Endothelial cell of umbilical vein (primary cell): ENCODE measurements around the gene RNU5D-1. TPM values are rescaled to one million over a fixed set of nuclear protein-coding genes. Genes with fewer than 3 reads are reported as not detected.

Experiments
- BruUV-seq: library from RNA; stranded (reverse); fragments of 400-500 nt; replicated peaks from 2 replicates; lab custom pipeline; 2021; lab: Mats Ljungman, UMichigan
- CTCF ChIA-PET: fragments of 300-600, 350-600 bp; sonication (Branson Sonifier 250); formaldehyde crosslinking; loops from one replicate; lab custom pipeline; 2021; ENCODE audit warnings: antibody characterized with exemption, inconsistent platforms; lab: Charles Lee
- POLR2A ChIA-PET: fragments of 300-600, 350-600 bp; sonication (Branson Sonifier 250); formaldehyde crosslinking; loops from one replicate; lab custom pipeline; 2021; ENCODE audit warnings: antibody characterized with exemption, inconsistent platforms; lab: Charles Lee
- DNase-seq: peaks from one replicate; pipeline ENCODE4 v3.0.0-alpha.2; 2011; ENCODE audit warnings: low read depth, low spot score
- FAIRE-seq: peaks from 2 replicates; lab custom pipeline; 2011; peaks lifted over from hg19 to GRCh38; lab: Jason Lieb, UNC
- H2AFZ ChIP-seq: 2 replicates; pipeline ENCODE4 v1.6.0; 2012; ENCODE audit warnings: low read depth, low read length, control low read depth, inconsistent platforms
- H3K27ac ChIP-seq: 2 replicates; pipeline ENCODE4 v1.5.1; 2011; ENCODE audit warnings: low read depth, mild to moderate bottlenecking, control low read depth, low read length, moderate library complexity; ENCODE audit not compliant: insufficient read depth
- H3K27me3 ChIP-seq, 2 experiments: 2 replicates each; pipeline versions ENCODE4 v1.6.0 to v1.6.1; 2011; ENCODE audit warnings: low read length in 2 of 2, mixed read lengths in 1 of 2; ENCODE audit not compliant: control insufficient read depth in 2 of 2, insufficient read depth in 2 of 2
- H3K36me3 ChIP-seq, 2 experiments: 2 replicates in 1 of 2; 3 replicates in 1 of 2; pipeline ENCODE4 v1.5.1; 2011; ENCODE audit warnings: low read length in 2 of 2, mild to moderate bottlenecking in 1 of 2, moderate library complexity in 1 of 2; ENCODE audit not compliant: control insufficient read depth in 2 of 2, insufficient read depth in 2 of 2; ENCODE audit errors: extremely low read depth in 1 of 2
- H3K4me1 ChIP-seq: 3 replicates; pipeline ENCODE4 v1.5.1; 2011; ENCODE audit warnings: mild to moderate bottlenecking, low read length; ENCODE audit not compliant: control insufficient read depth, insufficient read depth; ENCODE audit errors: extremely low read depth
- H3K4me2 ChIP-seq: 2 replicates; pipeline ENCODE4 v1.6.1; 2011; ENCODE audit warnings: low read length, control low read depth, mixed read lengths; ENCODE audit not compliant: insufficient read depth
- H3K4me3 ChIP-seq, 3 experiments: fragments of 200-600 bp in 1 of 3; sonication (generic), shearing (Covaris generic) in 1 of 3; replicated peaks in 1 of 3; 2 replicates each; pipeline ENCODE4 v1.5.1; 2011 to 2016; ENCODE audit warnings: control low read depth in 3 of 3, low read length in 3 of 3, mild to moderate bottlenecking in 2 of 3, inconsistent platforms in 1 of 3, low read depth in 1 of 3, moderate library complexity in 1 of 3; ENCODE audit not compliant: insufficient read depth in 1 of 3
- H3K79me2 ChIP-seq: 2 replicates; pipeline ENCODE4 v1.6.0; 2012; ENCODE audit warnings: low read length, inconsistent platforms; ENCODE audit not compliant: control insufficient read depth, insufficient read depth
- H3K9ac ChIP-seq: replicated peaks from 2 replicates; pipeline ENCODE3; 2011; ENCODE audit warnings: low read length, control low read depth; ENCODE audit not compliant: insufficient read depth; ENCODE audit errors: extremely low read depth
- H3K9me1 ChIP-seq: replicated peaks from 3 replicates; pipeline ENCODE4 v1.6.0; 2011; ENCODE audit warnings: mild to moderate bottlenecking, low read length; ENCODE audit not compliant: control insufficient read depth, insufficient read depth; ENCODE audit errors: extremely low read depth
- H3K9me3 ChIP-seq: replicated peaks from 2 replicates; pipeline ENCODE4 v1.5.1; 2012; ENCODE audit warnings: low read length, inconsistent platforms; ENCODE audit not compliant: control insufficient read depth, insufficient read depth
- H4K20me1 ChIP-seq: replicated peaks from 2 replicates; pipeline ENCODE3; 2011; ENCODE audit warnings: mild to moderate bottlenecking, low read length; ENCODE audit not compliant: control insufficient read depth, insufficient read depth; ENCODE audit errors: extremely low read depth
- CTCF ChIP-seq, 2 donors: IDR thresholded peaks; 1 replicate in 1 of 2; 2 replicates in 1 of 2; pipeline ENCODE4 v1.5.1; 2011; ENCODE audit warnings: low read length in 2 of 2, mild to moderate bottlenecking in 2 of 2, moderate library complexity in 2 of 2, control low read depth in 1 of 2, inconsistent platforms in 1 of 2, low read depth in 1 of 2; ENCODE audit not compliant: insufficient read depth in 1 of 2; ENCODE audit errors: extremely low read depth in 1 of 2
- EZH2 ChIP-seq: IDR thresholded peaks from 2 replicates; pipeline ENCODE4 v1.6.1; 2012; ENCODE audit warnings: borderline replicate concordance, low read depth, mild to moderate bottlenecking, moderate library complexity, low read length, inconsistent platforms; ENCODE audit not compliant: severe bottlenecking
- FOS ChIP-seq: IDR thresholded peaks from 2 replicates; pipeline ENCODE4 v1.6.1; 2011; ENCODE audit warnings: mild to moderate bottlenecking, low read length, moderate library complexity, borderline replicate concordance; ENCODE audit not compliant: insufficient read depth
- GATA2 ChIP-seq: IDR thresholded peaks from 2 replicates; pipeline ENCODE4 v1.7.0; 2011; ENCODE audit warnings: low read depth, mild to moderate bottlenecking, moderate library complexity, mixed read lengths, low read length; ENCODE audit not compliant: insufficient read length, insufficient read depth
- JUN ChIP-seq: IDR thresholded peaks from 2 replicates; pipeline ENCODE4 v1.6.1; 2011; ENCODE audit warnings: borderline replicate concordance, low read depth; ENCODE audit not compliant: insufficient read length, insufficient read depth
- MYC ChIP-seq: IDR thresholded peaks from one replicate; pipeline ENCODE4 v1.6.1; 2011; ENCODE audit warnings: mild to moderate bottlenecking, low read depth, low read length
- POLR2A ChIP-seq: IDR thresholded peaks from 2 replicates; pipeline ENCODE4 v1.6.1; 2012; ENCODE audit warnings: low read depth, mild to moderate bottlenecking, control low read depth, low read length
- POLR2AphosphoS5 ChIP-seq: IDR thresholded peaks from 2 replicates; pipeline ENCODE4 v1.6.1; 2012; ENCODE audit warnings: low read depth, mild to moderate bottlenecking, control low read depth, low read length, moderate library complexity; ENCODE audit not compliant: insufficient read depth
- dilution Hi-C: fragments of 300-500 bp; cut with MboI; formaldehyde crosslinking; loops from one replicate; pipeline ENCODE4 v1.15.0; 2019; ENCODE audit warnings: low sequenced_read_pairs; ENCODE audit not compliant: extremely low pct_ligation_motif_present
- intact Hi-C: fragments of 100-400 bp; cut with micrococcal nuclease; formaldehyde crosslinking; loops from one replicate; pipeline ENCODE4 v1.10.0; 2022
- polyA plus RNA-seq, 4 experiments: library from polyadenylated mRNA; depleted of rRNA in 3 of 4; stranded (reverse) in 3 of 4; unstranded in 1 of 4; fragments of >200 nt; gene quantifications; 2 replicates each; pipeline versions ENCODE4 v1.2.1 to v1.2.3, GENCODE V29; 2011 to 2012; ENCODE audit warnings: missing spikeins in 1 of 4
- total RNA-seq: library from RNA; stranded (reverse); gene quantifications from 2 replicates; pipeline ENCODE4 v1.2.3, GENCODE V29; 2021
- TF ChIP-seq, protein P1 (sequence below): IDR thresholded peaks from 2 replicates; pipeline ENCODE4 v1.6.1; 2011; ENCODE audit not compliant: insufficient read depth, insufficient read length

RNU5D-1 gene
- total and polyA plus RNA-seq, 2 donors (not counting 3 experiments of a cell fraction or from before 2014, with no cell fraction given): not detected

DNA sequence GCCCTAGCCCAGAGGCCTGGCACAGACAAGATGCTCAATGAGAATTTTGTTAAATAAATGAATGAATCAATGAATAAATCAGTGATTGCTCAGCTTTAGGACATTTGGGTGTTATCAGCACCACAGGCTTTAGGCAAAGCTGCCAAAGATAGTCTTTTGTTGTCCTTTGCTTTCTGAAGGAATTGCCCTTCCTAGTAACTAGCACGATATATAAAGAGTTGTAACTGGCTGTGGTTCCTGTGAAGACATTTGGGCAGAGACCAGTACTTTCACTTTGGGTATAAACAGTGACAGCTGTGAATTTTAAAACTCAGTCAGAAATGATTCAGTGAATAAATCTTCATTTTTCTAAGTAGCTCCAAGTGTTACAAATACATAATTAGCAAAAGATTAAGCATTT, 13.3 kb downstream of the RNU5D-1 start:
- no peaks in the 10 kb centered on the region for H3K4me1 ChIP-seq
- H3K4me3 ChIP-seq: no peak overlapping the region
- H3K79me2 ChIP-seq: no peaks in the 10 kb centered on the region
- H3K9me3 ChIP-seq: no peaks in the 10 kb centered on the region
- no TSS peak for BruUV-seq
- no peak for DNase-seq
- peaks cover 3 to 4% of the 10 kb centered on the region in 2 experiments for H3K27me3 ChIP-seq
- H3K36me3 ChIP-seq: no peaks in the 10 kb centered on the region
- dilution Hi-C loops: no loop called here
- TF ChIP-seq, protein P1, sequence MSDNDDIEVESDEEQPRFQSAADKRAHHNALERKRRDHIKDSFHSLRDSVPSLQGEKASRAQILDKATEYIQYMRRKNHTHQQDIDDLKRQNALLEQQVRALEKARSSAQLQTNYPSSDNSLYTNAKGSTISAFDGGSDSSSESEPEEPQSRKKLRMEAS: no peak
- no peak for TF ChIP-seq MYC
- no peak for TF ChIP-seq EZH2
- no peak for TF ChIP-seq POLR2AphosphoS5
- no peak for TF ChIP-seq FOS
- TF ChIP-seq POLR2A: no peak
- no peak for TF ChIP-seq JUN
- no peak for TF ChIP-seq GATA2
- TF ChIP-seq CTCF (IDR thresholded peaks at IDR 0.05; ENCODE audit: extremely low read depth in 1 of 2, insufficient read depth in 1 of 2, low read depth in 1 of 2, low read length in 2 of 2): no peak
- no peak overlapping the region for H3K4me2 ChIP-seq
- H2AFZ ChIP-seq: no peak overlapping the region
- no peaks in the 10 kb centered on the region for H3K9me1 ChIP-seq
- H3K9ac ChIP-seq: no peak overlapping the region
- intact Hi-C loops: no loop called here
- no peaks in the 10 kb centered on the region for H4K20me1 ChIP-seq
- ChIA-PET CTCF (interaction anchor here (1.0 to 2.5 kb wide), 2 partner anchors 9 to 11 kb away, joined by 5 to 6 read pairs; no protein-coding TSS in a partner anchor), POLR2A (no interaction called here)
- no peak for FAIRE-seq
- H3K27ac ChIP-seq: no peak overlapping the region
